ENCODE results near the gene ORM1.

The ORM1 gene

GRCh38 chr9:114287763-114288192 lies 35.1 kb upstream of the ORM1 start:
- DNase-seq (ENCODE audit: low spot score): no peak

GRCh38 chr9:114288193-114289091 lies 34.5 kb upstream of the ORM1 start:
- DNase-seq (ENCODE audit: low spot score): no peak

- DNase-seq (ENCODE audit: low spot score): no peak
Observed at GRCh38 chr9:114289106-114289505, 33.8 kb upstream of the ORM1 start.

GRCh38 chr9:114289571-114290481 lies 33.1 kb upstream of the ORM1 start:
- DNase-seq (ENCODE audit: low spot score): no peak

GRCh38 chr9:114290561-114290986 lies 32.3 kb upstream of the ORM1 start:
- DNase-seq (ENCODE audit: low spot score): no peak

GRCh38 chr9:114291064-114291474 lies 31.8 kb upstream of the ORM1 start:
- peak; percentile 67 for DNase-seq (ENCODE audit: low spot score)

- DNase-seq (ENCODE audit: low spot score): no peak
Observed at GRCh38 chr9:114291886-114292590, 30.9 kb upstream of the ORM1 start.

GRCh38 chr9:114294664-114295063 lies 28.2 kb upstream of the ORM1 start:
- DNase-seq (ENCODE audit: low spot score): no peak

- no peak for DNase-seq (ENCODE audit: low spot score)
Observed at GRCh38 chr9:114296338-114296737, 26.6 kb upstream of the ORM1 start.

- DNase-seq (ENCODE audit: low spot score): no peak
Observed at GRCh38 chr9:114299286-114300152, 23.4 kb upstream of the ORM1 start.

- no peak for DNase-seq (ENCODE audit: low spot score)
Observed at GRCh38 chr9:114300153-114300845, 22.6 kb upstream of the ORM1 start.

GRCh38 chr9:114300846-114301797 lies 21.8 kb upstream of the ORM1 start:
- DNase-seq (ENCODE audit: low spot score): no peak

- DNase-seq (ENCODE audit: low spot score): no peak
Observed at GRCh38 chr9:114301798-114302565, 20.9 kb upstream of the ORM1 start.

- no peak for DNase-seq (ENCODE audit: low spot score)
Observed at GRCh38 chr9:114302727-114303126, 20.2 kb upstream of the ORM1 start.

- no peak for DNase-seq (ENCODE audit: low spot score)
Observed at GRCh38 chr9:114303571-114303970, 19.3 kb upstream of the ORM1 start.

- no peak for DNase-seq (ENCODE audit: low spot score)
Observed at GRCh38 chr9:114303977-114304376, 18.9 kb upstream of the ORM1 start.

GRCh38 chr9:114304416-114305188 lies 18.3 kb upstream of the ORM1 start:
- no peak for DNase-seq (ENCODE audit: low spot score)

- no peak for DNase-seq (ENCODE audit: low spot score)
Observed at GRCh38 chr9:114307899-114308267, 15.0 kb upstream of the ORM1 start.
